SK-N-SH treated with all-trans-retinoic acid at 6 μM for 48 hours (cell line): Measurements from ENCODE around the gene ADCK1.
A peak's percentile ranks its signal among the peaks of the same experiment; 100 is the strongest.

Experiments used
- BACH2 ChIP-seq: fragments of 250-450 bp; sonication (Bioruptor Pico); IDR thresholded peaks from 2 replicates; pipeline ENCODE4 v1.9.0; 2021; ENCODE audit warnings: mild to moderate bottlenecking, borderline replicate concordance
- CREB5 ChIP-seq: fragments of 250-450 bp; sonication (Bioruptor Pico); IDR thresholded peaks from 2 replicates; pipeline ENCODE4 v1.5.1; 2020; ENCODE audit warnings: low read depth, mild to moderate bottlenecking, moderate library complexity
- ESRRG ChIP-seq: fragments of 250-450 bp; sonication (Bioruptor Pico); IDR thresholded peaks from 2 replicates; pipeline ENCODE4 v1.6.1; 2021; ENCODE audit warnings: mild to moderate bottlenecking
- GLIS3 ChIP-seq: fragments of 250-450 bp; sonication (Bioruptor Pico); IDR thresholded peaks from 2 replicates; pipeline ENCODE4 v1.5.0; 2020; ENCODE audit warnings: mild to moderate bottlenecking, moderate library complexity
- ISL1 ChIP-seq: fragments of 250-450 bp; sonication (Bioruptor Pico); IDR thresholded peaks from 2 replicates; pipeline ENCODE4 v2.1.2; 2022; ENCODE audit warnings: mild to moderate bottlenecking, moderate library complexity
- PATZ1 ChIP-seq: fragments of 250-450 bp; sonication (Bioruptor Pico); IDR thresholded peaks from 2 replicates; pipeline ENCODE4 v1.8.0; 2020; ENCODE audit warnings: mild to moderate bottlenecking, moderate library complexity, borderline replicate concordance
- SNAI2 ChIP-seq: fragments of 250-450 bp; sonication (Bioruptor Pico); IDR thresholded peaks from 2 replicates; pipeline ENCODE4 v1.5.0; 2020; ENCODE audit warnings: mild to moderate bottlenecking, moderate library complexity
- TCF4 ChIP-seq: fragments of 250-450 bp; sonication (Bioruptor Pico); IDR thresholded peaks from 2 replicates; pipeline ENCODE4 v1.8.0; 2021; ENCODE audit warnings: mild to moderate bottlenecking, moderate library complexity, borderline replicate concordance
- TSHZ2 ChIP-seq: fragments of 250-450 bp; sonication (Bioruptor Pico); IDR thresholded peaks from 2 replicates; pipeline ENCODE4 v1.5.0; 2020; ENCODE audit warnings: mild to moderate bottlenecking, moderate library complexity
- ZFP3 ChIP-seq: fragments of 250-450 bp; sonication (Bioruptor Pico); IDR thresholded peaks from 2 replicates; pipeline ENCODE4 v1.5.0; 2020; ENCODE audit warnings: mild to moderate bottlenecking, moderate library complexity
- ZFP30 ChIP-seq: fragments of 450-650 bp; formaldehyde crosslinking; IDR thresholded peaks from 2 replicates; pipeline ENCODE4 v1.5.0; 2022; ENCODE audit warnings: mild to moderate bottlenecking, moderate library complexity
- ZNF565 ChIP-seq: fragments of 450-650 bp; formaldehyde crosslinking; conservative IDR thresholded peaks from 2 replicates; pipeline ENCODE4 v1.5.0; 2020; ENCODE audit warnings: low read depth, mild to moderate bottlenecking, moderate library complexity
- TF ChIP-seq, protein P1 (sequence below): fragments of 250-450 bp; sonication (Bioruptor Pico); IDR thresholded peaks from 2 replicates; pipeline ENCODE4 v1.5.1; 2021; ENCODE audit warnings: mild to moderate bottlenecking, moderate library complexity
- TF ChIP-seq, protein P2 (sequence below): fragments of 250-450 bp; sonication (Bioruptor Pico); IDR thresholded peaks from 2 replicates; pipeline ENCODE4 v1.8.0; 2021; ENCODE audit warnings: low read depth, mild to moderate bottlenecking, moderate library complexity, borderline replicate concordance

DNA sequence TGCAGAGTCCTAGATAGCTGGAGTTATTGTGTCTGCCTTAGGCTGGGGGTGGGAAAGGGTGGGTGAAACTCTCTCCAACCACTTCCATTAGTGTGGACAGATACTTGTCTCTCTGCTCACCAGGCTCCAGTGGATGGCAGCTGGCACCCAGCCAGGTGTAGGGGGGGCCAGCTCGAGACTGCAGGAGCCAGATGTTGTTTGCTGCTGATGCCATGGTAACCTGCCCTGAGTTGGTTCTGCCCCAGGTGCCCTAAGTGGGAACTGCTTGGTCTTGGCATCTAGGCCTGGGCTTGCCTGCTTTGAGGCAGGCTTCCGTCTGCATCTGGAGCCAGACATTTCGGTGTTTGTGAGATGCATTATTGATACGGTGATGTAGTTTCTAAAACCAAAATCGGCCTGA is 82.2 kb downstream of the ADCK1 start:
- no peak for TF ChIP-seq ZFP3 (CRISPR knock-in tag)
- peak; percentile 76; the same call in 1 of the 2 replicates for TF ChIP-seq TCF4 (CRISPR knock-in tag)
- no peak for TF ChIP-seq SNAI2 (CRISPR knock-in tag)
- TF ChIP-seq TSHZ2, result no peak
- no peak for TF ChIP-seq ZFP30
- no peak for TF ChIP-seq PATZ1 (CRISPR knock-in tag)
- no peak for TF ChIP-seq ESRRG (CRISPR knock-in tag)
- no peak for TF ChIP-seq GLIS3
- TF ChIP-seq CREB5 (CRISPR knock-in tag), result no peak
- no peak for TF ChIP-seq ZNF565 (CRISPR knock-in tag)
- TF ChIP-seq, protein P1, sequence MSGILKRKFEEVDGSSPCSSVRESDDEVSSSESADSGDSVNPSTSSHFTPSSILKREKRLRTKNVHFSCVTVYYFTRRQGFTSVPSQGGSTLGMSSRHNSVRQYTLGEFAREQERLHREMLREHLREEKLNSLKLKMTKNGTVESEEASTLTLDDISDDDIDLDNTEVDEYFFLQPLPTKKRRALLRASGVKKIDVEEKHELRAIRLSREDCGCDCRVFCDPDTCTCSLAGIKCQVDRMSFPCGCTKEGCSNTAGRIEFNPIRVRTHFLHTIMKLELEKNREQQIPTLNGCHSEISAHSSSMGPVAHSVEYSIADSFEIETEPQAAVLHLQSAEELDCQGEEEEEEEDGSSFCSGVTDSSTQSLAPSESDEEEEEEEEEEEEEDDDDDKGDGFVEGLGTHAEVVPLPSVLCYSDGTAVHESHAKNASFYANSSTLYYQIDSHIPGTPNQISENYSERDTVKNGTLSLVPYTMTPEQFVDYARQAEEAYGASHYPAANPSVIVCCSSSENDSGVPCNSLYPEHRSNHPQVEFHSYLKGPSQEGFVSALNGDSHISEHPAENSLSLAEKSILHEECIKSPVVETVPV (CRISPR knock-in tag), result no peak
- TF ChIP-seq, protein P2, sequence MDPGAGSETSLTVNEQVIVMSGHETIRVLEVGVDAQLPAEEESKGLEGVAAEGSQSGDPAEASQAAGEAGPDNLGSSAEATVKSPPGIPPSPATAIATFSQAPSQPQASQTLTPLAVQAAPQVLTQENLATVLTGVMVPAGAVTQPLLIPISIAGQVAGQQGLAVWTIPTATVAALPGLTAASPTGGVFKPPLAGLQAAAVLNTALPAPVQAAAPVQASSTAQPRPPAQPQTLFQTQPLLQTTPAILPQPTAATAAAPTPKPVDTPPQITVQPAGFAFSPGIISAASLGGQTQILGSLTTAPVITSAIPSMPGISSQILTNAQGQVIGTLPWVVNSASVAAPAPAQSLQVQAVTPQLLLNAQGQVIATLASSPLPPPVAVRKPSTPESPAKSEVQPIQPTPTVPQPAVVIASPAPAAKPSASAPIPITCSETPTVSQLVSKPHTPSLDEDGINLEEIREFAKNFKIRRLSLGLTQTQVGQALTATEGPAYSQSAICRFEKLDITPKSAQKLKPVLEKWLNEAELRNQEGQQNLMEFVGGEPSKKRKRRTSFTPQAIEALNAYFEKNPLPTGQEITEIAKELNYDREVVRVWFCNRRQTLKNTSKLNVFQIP (CRISPR knock-in tag), result no peak
- TF ChIP-seq ISL1 (CRISPR knock-in tag), result no peak
- TF ChIP-seq BACH2, result no peak
